Measurements from ENCODE around the gene ANO6. TPM values are rescaled to one million over a fixed set of nuclear protein-coding genes. Genes with fewer than 3 reads are reported as not detected.

The ANO6 gene
- polyA plus RNA-seq, 1 donor from 2014 or later: 9.0 TPM

- Histone ChIP-seq H3K9me2 (ENCODE audit: insufficient read depth, low read length) (no peaks in the 10 kb centered on the region), H3K4me2 (ENCODE audit: low read length) (no peak overlapping the region), H3K36me3 (ENCODE audit: insufficient read depth, low read length) (no peaks in the 10 kb centered on the region), H3K27ac (ENCODE audit: low read length) (no peak overlapping the region), H3K79me2 (replicated peaks; ENCODE audit: insufficient read depth, low read length) (no peaks in the 10 kb centered on the region), H3F3A (ENCODE audit: insufficient read depth, low read length, poor library complexity, severe bottlenecking) (no peaks in the 10 kb centered on the region), H4K20me1 (ENCODE audit: insufficient read depth) (no peaks in the 10 kb centered on the region), H2AFZ (ENCODE audit: low read depth, low read length) (no peak overlapping the region), H3K9ac (ENCODE audit: low read length) (no peak overlapping the region), H3K9me3 (ENCODE audit: low read length) (no peaks in the 10 kb centered on the region), H3K4me3 (ENCODE audit: low read length) (no peak overlapping the region), H3K27me3 (ENCODE audit: insufficient read depth, low read depth, low read length) (no peaks in the 10 kb centered on the region)
- TF ChIP-seq EP300 (conservative IDR thresholded peaks at IDR 0.05; ENCODE audit: poor library complexity, severe bottlenecking) (no peak), TAF1 (IDR thresholded peaks at IDR 0.05; ENCODE audit: low read depth) (no peak), EZH2 (IDR thresholded peaks at IDR 0.05; ENCODE audit: borderline replicate concordance, insufficient read depth, low read length, poor library complexity, severe bottlenecking) (no peak), MXI1 (conservative IDR thresholded peaks at IDR 0.05; ENCODE audit: poor library complexity, severe bottlenecking) (no peak), SMC3 (conservative IDR thresholded peaks at IDR 0.05; ENCODE audit: poor library complexity) (no peak), REST (IDR thresholded peaks at IDR 0.05; ENCODE audit: borderline replicate concordance) (no peak)
Observed at GRCh38 chr12:45286621-45287020, 70.7 kb downstream of the ANO6 start.

DNA sequence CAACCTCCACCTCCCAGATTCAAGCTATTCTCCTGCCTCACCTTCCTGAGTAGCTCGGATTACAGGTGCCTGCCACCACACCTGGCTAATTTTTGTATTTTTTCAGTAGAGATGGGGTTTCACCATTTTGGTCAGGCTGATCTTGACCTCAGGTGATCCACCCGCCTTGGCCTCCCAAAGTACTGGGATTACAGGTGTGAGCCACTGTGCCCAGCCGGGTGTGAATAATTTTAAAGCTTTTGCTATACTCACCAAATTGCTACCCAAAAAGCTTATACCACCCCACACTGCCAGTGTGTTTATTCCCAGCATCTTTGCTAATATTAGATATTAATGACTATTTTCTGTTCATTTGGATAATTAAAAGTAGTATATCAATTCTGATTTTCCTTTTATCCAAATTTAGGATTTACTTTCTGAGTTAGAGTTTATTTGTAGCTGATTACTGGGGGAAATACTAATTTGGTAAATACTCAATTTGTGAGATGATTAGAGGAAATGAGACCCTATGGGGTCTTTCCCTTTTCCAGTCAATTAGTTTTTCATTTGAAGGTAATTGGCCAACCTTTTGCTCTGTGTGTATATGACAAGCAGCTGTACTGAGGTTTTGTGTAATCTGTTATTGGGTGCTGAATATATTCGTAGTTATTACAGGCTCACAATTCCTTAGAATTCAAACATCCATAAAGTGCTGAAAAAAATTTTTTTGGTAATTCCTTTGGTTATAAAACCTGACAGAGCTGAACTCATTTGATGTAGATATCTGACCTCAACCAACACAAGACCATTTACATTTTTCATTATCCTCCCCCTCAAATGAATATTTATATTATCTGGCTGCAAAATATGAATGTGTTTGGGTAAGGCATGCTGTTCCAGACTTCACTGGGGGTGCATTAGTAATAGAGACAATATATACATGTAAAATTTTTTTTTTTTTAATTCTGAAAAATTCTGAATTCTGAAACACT, 73.6 kb downstream of the ANO6 start:
- no peak overlapping the region for H3K4me2 ChIP-seq (ENCODE audit: low read length)
- H3K4me3 ChIP-seq (ENCODE audit: low read length): no peak overlapping the region
- no peaks in the 10 kb centered on the region for H3K9me3 ChIP-seq (ENCODE audit: low read length)
- no peaks in the 10 kb centered on the region for H3K79me2 ChIP-seq (replicated peaks; ENCODE audit: insufficient read depth, low read length)
- no peak overlapping the region for H2AFZ ChIP-seq (ENCODE audit: low read depth, low read length)
- H3K27ac ChIP-seq (ENCODE audit: low read length): no peak overlapping the region
- no peaks in the 10 kb centered on the region for H3F3A ChIP-seq (ENCODE audit: insufficient read depth, low read length, poor library complexity, severe bottlenecking)
- no peaks in the 10 kb centered on the region for H4K20me1 ChIP-seq (ENCODE audit: insufficient read depth)
- H3K36me3 ChIP-seq (ENCODE audit: insufficient read depth, low read length): no peaks in the 10 kb centered on the region
- TF ChIP-seq TAF1 (IDR thresholded peaks at IDR 0.05; ENCODE audit: low read depth) (no peak), EP300 (conservative IDR thresholded peaks at IDR 0.05; ENCODE audit: poor library complexity, severe bottlenecking) (no peak), RAD21 (conservative IDR thresholded peaks at IDR 0.05) (no peak), SMC3 (conservative IDR thresholded peaks at IDR 0.05; ENCODE audit: poor library complexity) (no peak), EZH2 (IDR thresholded peaks at IDR 0.05; ENCODE audit: borderline replicate concordance, insufficient read depth, low read length, poor library complexity, severe bottlenecking) (no peak), POLR2AphosphoS5 (IDR thresholded peaks at IDR 0.05) (no peak), REST (IDR thresholded peaks at IDR 0.05; ENCODE audit: borderline replicate concordance) (no peak), MXI1 (conservative IDR thresholded peaks at IDR 0.05; ENCODE audit: poor library complexity, severe bottlenecking) (no peak)
- TF ChIP-seq, protein P1, sequence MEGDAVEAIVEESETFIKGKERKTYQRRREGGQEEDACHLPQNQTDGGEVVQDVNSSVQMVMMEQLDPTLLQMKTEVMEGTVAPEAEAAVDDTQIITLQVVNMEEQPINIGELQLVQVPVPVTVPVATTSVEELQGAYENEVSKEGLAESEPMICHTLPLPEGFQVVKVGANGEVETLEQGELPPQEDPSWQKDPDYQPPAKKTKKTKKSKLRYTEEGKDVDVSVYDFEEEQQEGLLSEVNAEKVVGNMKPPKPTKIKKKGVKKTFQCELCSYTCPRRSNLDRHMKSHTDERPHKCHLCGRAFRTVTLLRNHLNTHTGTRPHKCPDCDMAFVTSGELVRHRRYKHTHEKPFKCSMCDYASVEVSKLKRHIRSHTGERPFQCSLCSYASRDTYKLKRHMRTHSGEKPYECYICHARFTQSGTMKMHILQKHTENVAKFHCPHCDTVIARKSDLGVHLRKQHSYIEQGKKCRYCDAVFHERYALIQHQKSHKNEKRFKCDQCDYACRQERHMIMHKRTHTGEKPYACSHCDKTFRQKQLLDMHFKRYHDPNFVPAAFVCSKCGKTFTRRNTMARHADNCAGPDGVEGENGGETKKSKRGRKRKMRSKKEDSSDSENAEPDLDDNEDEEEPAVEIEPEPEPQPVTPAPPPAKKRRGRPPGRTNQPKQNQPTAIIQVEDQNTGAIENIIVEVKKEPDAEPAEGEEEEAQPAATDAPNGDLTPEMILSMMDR (IDR thresholded peaks at IDR 0.05; ENCODE audit: poor library complexity, severe bottlenecking): no peak
- H3K27me3 ChIP-seq (ENCODE audit: insufficient read depth, low read depth, low read length): no peaks in the 10 kb centered on the region
- no peaks in the 10 kb centered on the region for H3K9me2 ChIP-seq (ENCODE audit: insufficient read depth, low read length)
- no peak overlapping the region for H3K9ac ChIP-seq (ENCODE audit: low read length)
